HT1080 (cell line): ENCODE data around the gene HMGN1. TPM values are rescaled to one million over a fixed set of nuclear protein-coding genes. Genes with fewer than 3 reads are reported as not detected.

ENCODE experiments used
- DNase-seq: peaks from one replicate; pipeline ENCODE4 v3.0.0-alpha.2; 2015; ENCODE audit warnings: low read depth
- total RNA-seq: library from RNA; depleted of rRNA; stranded (reverse); fragments of >200 nt; shearing (Covaris generic); gene quantifications from 2 replicates; pipeline ENCODE4 v1.2.3, GENCODE V29; 2014

The HMGN1 gene
- total RNA-seq, 1 experiment from 2014 or later, result 165 TPM

DNA sequence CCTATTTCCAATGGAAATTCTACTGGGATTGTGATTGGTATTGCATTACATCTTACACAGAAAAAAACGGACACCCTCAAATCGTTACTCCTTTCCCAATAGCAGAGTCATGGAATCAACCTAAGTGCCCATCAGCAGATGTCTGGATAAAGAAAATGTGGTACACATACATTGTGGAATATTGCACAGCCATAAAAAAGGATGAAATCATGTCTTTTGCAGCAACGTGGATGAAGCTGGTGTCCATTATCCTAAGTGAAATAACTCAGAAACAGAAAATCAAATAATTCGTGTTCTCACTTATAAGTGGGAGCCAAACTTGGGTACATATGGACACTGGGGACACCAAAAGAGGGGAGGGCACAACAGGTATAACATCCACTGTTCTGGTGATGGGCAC, 14.3 kb downstream of the HMGN1 start:
- no peak for DNase-seq

DNA sequence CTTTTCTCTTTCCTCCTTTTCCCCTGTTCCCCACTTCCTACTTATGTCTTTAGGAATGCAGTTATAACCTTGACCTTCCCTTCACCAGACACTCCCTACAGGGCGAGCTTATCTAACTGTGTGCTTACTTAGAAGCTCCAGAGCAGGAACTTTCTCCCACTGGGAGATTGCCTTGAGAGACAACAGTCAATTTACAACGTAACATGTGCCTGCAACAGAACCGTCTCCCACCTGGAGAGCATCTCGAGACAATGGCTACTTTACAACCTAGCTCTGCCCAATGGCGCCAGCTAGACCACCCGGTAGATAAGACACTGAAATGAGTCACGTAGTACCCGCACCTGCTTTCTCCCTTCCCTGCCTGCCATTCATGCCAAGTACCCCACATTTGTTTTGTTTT, 16.7 kb downstream of the HMGN1 start:
- DNase-seq, result no peak

DNA sequence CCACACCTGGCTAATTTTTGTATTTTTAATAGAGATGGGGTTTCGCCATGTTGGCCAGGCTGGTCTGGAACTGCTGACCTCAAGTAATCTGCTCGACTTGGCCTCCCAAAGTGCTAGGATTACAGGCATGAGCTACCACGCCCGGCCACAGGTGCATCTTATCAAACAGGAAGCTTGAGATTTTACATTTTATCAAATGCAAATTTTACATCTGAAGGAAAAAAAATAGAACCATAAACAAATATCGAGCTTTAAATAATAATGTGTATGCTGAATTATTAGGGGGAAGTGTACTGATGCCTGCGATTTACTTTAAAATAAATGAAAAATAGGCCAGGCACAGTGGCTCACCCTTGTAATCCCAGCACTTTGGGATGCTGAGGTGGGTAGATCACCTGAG, 18.9 kb downstream of the HMGN1 start:
- no peak for DNase-seq

DNA sequence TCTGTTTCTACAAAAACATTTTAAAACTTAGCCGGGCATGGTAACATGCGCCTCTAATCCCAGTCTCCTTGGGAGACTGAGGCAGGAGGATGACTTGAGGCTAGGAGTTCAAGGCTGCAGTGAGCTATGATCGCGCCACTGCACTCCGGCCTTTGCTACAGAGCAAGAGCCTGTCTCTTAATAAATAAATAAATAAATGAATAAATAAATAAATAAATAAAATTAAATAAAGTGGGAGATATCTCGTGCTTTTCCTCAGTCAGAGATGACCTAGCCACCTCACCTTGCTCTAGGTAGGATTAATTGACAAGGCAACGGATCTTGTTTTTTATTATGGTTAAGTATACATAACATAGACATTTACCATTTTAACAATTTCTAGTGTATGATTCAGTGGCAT, 21.2 kb downstream of the HMGN1 start:
- no peak for DNase-seq

DNA sequence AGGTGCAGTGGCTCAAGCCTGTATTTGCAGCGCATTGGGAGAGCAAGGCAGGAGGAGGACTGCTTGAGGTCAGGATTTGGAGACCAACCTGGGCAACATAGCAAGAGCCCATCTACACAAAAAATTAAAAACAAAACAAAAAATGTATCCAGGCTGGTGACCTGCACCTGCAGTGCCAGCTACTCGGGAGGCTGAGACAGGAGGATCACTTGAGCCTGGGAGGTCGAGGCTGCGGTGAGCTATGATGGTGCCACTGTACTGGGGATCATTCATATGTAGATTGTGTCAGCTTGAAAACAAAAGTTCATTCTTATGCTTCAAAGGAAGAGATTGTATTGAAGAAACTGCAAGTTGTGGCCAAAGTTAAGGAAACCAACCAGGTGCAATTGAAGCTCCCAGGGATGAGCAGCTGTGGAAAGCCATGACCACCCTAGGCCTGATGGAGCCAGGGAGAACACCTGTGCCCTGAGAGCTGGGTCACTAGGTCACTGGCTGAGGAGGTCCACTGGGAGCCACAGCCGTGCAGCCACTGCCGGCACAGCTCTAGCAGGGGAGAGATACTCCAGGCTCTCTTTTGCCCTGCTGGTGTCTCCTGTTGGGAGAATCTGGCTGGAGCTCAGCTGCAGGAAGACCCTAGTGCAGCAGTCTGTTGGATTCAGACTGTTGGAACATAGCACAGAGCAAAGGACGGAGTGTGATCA, 22.1 kb downstream of the HMGN1 start:
- DNase-seq, result no peak

DNA sequence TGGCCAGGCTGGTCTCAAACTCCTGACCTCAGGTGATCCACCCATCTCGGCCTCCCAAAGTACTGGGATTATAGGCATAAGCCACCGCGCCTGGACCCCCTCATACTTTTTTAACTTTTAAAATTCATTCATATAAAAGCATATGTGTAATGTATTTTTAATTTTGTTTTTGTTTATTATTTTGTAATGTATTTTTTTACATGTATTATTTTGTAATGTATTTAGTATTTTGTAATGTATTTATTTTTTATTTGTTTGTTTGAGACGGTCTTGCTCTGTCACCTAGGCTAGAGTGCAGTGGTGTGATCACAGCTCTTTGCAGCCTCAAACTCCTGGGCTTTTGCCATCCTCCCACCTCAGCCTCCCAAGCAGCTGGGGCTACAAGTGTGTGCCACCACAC, 23.4 kb downstream of the HMGN1 start:
- DNase-seq, result no peak

DNA sequence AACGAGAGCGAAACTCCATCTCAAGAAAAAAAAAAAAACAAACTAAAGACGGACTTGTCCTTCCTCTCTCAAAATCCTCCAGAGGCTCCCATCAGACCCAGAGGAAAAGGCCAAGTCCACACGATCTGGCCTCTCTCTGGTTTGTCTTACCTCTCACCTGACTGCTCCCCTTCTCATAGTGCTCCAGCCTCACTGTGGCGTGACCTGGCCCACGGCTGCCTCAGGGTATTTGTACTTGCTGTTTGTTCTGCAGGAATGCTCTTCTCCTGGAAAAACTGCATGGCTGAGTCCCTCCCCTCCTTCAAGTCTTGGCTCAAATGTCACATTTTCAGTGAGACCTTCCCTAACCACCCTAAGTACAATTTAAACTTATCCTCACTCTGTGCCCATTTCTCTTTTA, 27.5 kb downstream of the HMGN1 start:
- DNase-seq, result no peak

DNA sequence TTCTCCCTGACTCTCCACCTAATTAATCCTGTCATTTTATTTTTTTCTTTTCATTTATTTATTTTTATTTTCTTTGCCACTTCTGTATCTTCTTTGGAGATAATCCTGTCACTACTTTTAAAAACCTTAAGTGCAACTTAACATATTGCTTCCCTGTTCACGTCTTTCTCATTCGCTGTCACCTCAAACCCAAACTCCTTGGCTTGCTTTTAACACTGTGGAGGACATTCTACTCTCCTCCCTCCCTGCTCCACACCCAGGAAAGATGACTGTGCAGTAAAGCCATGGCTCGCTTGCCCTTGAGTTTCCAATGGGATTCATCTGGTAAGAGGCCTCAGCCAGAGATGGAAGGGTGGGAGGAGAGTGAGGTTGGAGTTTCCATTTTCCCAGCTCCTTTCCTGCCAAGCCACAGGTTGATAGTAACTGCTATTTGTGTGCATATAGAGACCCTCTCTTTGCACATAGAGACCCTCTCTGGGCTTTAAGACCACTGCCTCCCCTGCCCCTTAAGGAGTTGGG, 29.0 kb downstream of the HMGN1 start:
- no peak for DNase-seq

DNA sequence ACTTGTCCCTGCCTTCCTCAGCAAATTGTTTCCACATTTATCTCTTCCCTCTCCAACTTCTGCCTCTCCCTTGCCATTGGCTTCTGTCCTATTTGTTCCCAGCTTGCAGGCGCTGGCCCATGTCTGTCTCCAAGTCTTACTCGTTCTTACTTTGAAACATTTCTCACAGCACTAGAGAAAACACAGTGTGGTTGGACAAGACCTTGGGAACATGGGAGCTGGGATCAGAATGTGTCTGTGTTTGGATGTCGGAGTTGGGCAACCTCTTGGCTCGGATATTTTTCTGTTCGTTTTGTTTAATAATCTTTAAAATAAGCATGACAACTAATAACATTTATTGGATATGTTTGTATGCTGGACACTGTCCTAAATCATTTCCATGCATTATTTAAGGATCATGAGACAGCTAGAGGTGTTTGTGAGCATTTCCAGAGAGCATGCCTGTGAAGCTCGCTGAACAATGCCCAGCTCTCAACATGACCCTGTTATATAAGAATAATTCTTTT, 29.6 kb downstream of the HMGN1 start:
- no peak for DNase-seq

DNA sequence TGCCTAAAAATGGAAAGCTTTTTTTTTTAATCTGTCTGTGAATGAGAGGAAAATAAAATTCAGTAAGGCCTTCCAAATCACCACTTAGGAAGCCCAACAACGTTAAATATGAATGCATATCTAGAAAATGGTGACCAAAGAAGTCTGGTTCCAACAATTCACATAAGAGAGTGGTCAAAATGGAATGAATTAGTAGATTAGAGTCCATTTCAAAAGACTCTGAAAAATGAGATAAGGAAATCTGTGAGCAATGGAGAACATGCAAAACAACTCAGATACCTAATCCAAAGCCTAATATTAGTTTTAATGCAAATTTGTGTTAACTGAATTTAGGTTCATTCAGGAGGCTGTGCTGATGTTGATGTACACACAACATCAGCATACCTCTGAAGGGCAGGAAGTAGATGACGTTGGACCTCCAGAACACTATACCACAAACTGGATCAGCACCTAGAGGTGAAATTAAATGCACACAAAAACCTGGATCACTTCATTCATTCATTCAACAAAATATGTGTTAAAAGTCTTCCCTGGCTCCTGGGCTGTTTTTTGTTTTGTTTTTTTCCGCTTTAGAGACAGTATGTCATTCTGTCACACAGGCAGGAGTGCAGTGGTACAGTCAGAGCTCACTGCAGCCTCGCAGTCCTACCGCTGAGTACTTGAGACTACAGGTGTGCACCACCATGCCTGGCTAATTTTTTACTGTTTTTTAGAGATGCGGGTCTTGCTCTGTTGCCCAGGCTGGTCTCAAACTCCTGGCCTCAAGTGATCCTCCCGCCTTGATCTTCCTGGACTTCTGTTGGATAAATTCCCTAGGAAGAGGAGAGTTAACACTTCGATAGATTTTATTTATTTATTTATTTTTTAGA, 30.6 kb downstream of the HMGN1 start:
- no peak for DNase-seq

DNA sequence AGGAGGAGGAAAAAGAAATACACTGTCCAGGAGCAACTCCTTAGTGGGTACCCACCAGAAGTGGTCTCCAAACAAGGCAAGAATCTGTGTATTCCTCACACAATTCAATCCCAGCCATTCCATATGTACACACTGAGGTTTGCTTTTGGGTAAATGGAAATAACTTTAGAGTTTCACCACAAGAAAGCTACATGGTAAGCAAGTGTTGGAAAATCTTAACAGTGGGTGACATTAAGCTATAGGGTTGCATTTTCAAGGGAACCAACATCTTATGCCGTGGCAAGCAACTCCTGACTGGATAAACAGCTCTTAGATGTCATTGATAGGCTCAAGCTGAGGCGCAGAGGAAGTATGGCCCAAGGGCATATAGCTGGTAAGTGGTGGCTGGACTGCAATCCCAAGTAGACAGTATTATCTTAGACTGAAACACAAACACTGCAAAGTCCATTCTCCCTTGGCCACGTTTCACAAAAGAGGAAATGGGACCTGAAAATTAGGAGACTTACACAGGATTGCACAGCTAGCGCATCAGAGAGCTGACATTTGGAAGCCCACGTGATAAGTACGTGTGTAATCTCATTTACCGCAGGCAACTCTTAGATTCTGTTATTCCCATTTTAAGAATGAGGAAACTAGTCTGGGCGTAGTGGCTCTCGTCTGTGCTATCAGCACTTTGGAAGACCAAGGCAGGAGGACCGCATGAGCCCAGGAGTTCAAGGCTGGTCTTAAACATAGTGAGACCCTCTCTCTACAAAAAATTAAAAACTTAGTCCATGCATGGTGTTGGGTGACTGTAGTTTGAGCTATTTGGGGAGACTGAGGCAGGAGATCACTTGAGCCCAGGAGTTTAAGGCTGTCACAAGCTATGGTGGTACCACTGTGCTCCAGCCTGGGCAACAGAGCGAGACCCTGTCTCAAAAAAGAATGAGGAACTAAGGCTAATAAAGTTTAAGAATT, 31.5 kb downstream of the HMGN1 start:
- DNase-seq, result no peak

DNA sequence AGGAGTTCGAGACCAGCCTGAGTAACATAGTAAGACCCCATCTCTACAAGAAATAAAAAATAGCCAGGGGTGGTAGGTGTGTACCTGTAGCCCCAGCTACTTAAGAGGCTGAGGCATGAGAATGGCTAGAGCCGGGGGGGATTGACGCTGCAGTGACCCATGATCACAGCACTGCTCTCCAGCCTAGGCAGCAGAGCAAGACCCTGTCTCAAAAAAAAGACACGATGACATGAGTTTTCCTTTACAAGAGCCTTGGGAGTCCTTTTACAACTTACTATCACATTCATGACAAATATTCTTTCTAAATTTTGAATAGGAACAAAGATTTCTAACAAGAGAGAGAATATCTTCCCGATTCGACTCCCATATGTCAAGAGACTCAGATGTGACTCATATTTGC, 32.2 kb downstream of the HMGN1 start:
- DNase-seq, result no peak

DNA sequence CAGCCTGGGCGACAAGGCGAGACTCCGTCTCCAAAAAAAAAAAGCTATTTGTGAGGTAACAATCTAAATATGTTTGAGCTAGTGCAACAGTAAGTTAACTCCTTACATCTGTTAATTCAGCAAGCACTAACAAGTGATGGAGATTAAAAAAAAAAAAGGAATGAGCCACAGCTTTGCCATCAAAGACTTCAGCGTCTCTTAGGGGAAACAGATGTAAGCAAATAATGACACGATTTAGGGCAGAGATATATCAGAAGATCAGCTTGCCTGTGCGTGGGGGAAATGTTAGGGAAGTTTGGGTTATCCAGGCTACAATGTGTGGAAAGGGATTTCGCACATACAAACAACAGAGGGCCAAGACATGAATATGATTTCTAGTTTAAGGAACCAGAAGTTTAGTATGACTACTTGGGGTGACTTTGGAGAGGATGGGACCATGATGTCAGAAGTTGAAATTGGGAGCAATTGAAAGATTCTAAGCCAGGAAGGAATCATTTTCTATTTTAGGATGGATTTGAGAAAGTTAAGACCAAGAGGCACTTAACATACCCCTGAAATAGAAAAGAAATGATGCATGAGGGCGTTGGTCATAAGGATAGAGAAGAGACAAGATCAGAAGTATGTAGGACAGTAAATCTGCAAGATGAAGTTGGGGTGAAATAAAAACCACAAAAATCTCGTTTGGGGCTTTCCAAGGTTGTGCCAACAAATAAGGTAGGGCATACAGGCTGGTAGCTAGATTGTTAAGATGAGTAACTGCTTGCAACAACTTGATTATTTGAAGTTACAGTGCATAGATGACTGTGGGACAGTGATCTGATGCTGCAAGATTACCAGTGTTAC, 33.1 kb downstream of the HMGN1 start:
- no peak for DNase-seq

DNA sequence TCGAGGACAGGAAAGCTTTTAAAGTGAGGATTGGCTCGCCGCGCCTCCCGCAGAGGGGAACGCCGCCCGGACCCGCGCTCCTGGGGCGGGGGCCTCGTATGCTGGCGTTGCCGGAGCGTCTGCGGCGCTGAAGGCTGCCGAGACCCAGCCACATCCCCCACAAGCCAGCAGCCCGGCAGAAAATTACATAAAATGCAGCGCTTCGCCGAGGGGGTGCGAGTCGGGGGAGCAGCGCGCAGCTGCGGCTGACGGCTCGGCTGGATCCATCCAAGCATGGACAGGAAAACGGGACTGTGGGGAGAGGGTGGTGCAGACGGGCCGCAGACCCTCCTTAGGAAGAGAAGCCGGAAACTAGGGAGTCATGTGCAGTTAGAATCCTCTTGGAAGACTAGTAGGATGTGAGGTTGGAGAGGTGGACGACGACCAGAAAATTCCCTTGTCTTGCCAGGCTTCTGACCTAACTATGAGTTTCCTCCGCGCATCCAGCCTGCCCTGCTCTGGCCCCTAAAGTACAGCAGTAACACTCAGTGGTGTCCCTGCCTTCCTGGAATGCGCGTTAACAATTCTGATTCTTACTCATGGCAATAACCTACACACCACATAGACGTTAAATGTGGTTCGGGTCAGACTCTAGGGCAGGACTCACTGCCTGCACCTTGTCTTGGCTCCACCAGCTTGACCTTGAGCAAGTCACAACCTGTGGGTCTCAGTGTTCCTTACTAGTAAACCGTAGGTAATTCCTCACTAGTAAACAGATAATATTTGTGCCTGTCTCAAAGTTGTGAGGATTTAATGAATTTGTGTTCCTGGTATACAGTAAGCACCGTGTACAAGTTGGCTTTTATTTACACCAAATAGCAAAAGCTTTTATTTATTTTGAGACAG, 34.5 kb downstream of the HMGN1 start:
- DNase-seq, result peak; percentile 60

DNA sequence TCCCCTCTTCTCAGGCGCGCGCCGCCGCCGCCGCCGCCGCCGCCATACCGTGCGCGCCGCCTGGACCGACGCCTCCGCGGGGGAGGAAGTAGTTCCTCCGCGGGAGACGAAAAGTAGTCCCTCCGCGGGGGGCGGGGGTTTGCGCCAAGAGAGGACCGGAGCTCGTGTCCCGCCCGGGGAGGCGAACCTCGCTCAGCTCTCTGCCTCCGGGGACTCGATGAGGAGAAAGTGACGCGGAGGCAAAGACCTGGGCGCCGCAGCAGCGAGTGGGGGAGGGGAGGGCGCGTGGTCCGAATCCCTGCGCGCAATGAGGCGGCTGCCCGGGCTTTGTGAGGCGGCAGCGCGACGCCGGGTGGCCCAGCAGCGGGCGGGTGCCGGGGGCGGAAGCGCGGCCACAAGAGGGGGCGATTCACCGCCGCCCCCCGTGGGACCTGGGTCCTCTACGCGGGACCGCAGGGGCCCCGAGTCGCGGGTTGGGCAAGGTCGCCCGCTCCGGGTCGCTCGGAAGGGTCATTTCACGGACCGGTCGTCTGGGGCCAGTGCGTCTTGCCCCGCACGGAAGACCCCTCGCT, 35.2 kb downstream of the HMGN1 start, which contains the start of gene BRWD1:
Gene BRWD1 (minus strand): TSS at position 62 of the 572 bp plus-strand sequence. CDS start 141 bp downstream, outside the sequence.
- DNase-seq, result peak; percentile 77

DNA sequence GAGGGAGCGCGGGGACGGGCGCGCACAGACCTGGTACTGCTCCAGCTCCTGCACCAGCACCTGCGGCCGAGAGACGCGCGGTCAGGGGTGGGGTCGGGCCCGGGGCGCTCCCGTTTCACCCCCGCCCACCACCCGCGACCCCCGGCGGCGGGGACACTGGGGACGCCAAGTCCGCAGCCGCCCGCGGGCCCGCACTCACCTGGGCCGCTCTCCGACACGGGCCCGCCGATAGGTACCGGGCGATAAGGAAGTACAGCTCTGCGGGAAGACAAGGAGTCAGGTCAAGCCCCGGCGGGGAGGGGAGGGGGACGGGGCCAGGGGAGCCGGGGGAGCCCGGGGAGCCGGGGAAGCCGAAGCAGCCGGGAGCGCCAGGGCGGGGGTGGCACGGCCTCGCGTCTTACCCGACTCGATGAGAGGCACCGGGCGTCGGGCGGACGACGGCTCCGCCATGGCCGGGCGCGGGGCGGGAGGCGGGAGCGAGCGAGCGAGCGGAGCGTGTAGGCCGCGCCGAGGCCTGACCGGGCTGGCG, 35.8 kb downstream of the HMGN1 start:
- DNase-seq, result no peak

DNA sequence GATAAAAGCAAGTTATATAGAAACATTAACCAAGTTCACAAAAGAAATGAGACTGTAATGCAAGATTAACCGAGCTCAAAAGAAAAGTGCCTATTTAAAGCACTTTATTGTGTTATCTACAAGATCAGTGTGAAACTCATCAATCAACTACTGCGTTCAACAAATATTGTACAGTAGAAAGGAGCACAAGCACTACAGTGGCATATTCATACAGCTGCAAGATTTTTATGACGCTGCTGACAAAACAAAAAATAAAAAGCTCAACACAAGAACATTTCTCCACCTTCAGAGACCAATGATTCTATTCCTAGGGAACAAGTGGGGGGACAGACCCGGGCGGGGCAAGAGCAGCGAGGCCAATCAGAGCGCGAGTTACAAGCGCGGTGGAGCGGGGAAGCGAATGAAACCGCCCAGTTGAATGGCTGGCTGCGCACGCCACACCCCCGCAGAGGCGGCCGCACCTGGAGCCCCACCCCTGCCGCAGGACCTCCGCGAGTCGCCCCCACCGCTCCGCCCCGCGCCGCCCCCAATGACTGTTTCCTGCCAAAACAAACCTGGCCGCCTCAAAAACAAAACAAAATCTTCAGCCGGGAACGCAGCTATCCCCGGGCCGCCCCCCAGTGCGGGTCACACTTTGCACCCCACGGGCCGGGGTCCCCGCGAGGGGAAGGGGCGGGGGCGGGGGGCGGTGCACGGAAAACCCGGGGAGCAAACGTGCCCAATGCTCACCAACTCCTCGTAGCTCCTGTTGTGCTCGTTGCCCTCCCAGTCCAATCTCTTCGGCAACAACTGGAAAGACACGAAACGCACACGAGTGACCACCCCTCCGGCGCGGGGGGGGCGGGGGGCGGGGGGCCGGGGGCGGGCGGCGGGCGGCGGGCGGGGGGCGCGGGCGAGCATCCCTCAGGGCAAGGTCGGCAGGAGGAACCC, 36.5 kb downstream of the HMGN1 start:
- peak; percentile 88 for DNase-seq
